HG02588 (cell line): ENCODE results near the gene CNPPD1.

Experiments used
- ATAC-seq: cut with Tn5 transposase; IDR thresholded peaks from one replicate; pipeline ENCODE4 v1.9.1; 2021; ENCODE audit warnings: mild to moderate bottlenecking, moderate library complexity; ENCODE audit not compliant: unreplicated experiment

CNPPD1 gene

DNA sequence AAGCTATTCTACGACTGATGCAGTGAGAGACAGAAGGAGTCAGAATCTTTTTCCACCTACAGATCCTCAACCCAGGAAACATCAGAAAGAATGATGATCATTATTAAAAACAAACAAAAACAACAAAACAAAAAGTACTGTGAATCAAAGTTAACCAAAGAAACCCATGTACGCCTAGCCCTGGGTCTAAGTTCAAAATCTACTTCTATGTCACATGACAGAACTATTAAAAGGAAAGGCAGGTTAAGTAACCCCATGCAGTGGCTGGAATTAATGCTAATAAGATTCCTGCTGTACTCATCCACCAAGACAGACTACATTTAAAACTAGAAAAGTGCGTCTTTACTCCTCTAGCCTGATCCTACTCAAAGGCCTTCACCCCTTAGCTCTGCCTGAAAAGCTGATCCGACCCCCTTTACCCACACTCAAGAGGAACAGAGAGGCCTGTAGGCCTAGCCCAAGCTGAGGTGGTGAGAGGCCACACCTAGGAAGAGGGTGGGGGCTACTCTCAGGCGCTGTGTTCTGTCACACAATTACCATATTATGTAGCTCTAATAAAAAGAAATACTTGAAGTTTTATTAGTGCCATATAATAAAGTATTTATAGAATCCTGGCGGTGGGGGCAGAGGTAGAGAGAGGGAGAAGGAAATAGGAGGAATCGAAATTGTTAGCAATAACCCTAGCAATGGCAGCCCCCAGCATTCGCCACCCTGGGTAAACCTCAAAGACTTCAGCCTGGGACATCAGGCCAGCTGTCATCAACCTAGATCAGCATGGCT is 53.2 kb downstream of the CNPPD1 start:
- no peak for ATAC-seq

DNA sequence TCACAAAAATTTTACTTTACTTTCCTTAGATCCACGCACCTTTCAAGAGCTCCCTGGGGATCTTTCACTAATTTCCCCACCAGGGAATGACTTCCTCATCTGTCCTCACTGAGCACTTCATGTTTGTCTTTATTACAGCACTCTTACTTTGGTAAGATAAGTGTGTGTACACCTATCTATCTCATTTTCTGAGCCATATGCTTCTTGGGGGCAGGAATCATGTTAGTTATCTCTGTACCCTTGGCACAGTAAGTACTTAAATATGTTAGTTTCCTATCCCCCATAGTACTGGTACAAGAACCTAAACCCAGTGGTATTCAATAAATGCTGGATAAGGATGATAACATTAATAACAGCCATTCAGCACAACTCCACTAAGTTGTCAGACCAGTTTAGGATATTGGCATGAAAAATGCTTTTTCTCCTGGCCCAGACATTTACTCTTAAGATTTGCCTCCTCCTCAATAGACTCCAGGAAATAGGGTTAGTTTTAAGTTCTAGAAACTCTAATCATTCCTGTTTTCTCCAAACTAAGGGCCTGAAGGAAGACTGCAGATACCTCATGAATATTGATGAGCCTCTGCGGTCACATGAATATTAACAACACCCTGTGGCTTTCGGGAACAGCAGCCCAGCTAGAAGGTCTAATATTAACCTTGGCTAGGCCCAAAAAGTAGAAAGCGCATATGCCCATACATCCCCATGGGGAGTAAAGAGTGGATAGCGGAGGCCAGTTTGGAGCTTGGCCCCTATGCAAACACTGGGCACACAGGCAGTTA is 54.3 kb downstream of the CNPPD1 start:
- ATAC-seq = no peak
